ENCODE data around the gene CEACAM5.

Gene CEACAM5

DNA sequence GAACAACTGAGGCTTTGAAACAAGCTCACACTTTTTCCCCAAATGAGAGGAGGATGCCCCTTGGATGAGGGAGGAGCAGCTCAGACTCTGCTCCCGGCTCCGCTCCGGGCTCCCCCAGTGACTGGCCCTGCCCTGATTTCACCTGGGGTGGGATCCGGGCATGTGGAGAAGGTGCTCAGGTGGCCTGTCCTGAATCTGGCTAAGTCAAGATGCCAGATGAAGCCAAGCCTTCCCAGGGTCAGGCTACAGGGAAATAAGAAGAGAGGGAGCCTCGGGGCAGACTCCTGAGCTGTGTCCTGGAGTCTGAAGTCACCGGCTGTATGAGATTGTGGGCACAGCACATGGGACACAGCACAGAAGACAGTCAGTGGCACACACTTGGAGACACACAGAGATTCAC is 10.3 kb downstream of the CEACAM5 start:
- no peaks in the 10 kb centered on the region for H3K4me1 ChIP-seq (ENCODE audit: control insufficient read depth, insufficient read depth, low read length)
- no peak overlapping the region for H3K9ac ChIP-seq (ENCODE audit: low read depth, low read length)
- no peaks in the 10 kb centered on the region for H3K9me3 ChIP-seq (ENCODE audit: control insufficient read depth, insufficient read depth, low read length)
- no peaks in the 10 kb centered on the region for H3K27me3 ChIP-seq (ENCODE audit: control insufficient read depth, insufficient read depth, low read length)
- no peak overlapping the region for H3K4me3 ChIP-seq (ENCODE audit: low read depth, low read length)
- H3K36me3 ChIP-seq (ENCODE audit: control insufficient read depth, insufficient read depth, low read length), result no peaks in the 10 kb centered on the region

DNA sequence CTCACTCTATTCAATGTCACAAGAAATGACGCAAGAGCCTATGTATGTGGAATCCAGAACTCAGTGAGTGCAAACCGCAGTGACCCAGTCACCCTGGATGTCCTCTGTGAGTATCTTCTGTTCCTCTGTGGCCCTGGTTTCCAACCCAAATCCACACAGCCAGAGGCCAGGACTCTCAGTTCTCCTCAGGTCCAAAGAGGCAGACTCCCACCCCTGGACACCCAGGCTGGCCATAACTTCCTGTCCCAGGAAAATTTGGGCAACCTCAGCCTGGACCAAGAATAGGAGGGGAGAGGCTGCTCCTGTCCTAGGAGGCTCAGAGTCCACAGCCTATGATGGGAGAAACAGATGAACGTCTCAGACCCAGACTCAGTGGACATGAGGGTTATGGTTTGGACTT is 11.7 kb downstream of the CEACAM5 start:
- Histone ChIP-seq H3K9me3 (ENCODE audit: control insufficient read depth, insufficient read depth, low read length) (no peaks in the 10 kb centered on the region), H3K4me3 (ENCODE audit: low read depth, low read length) (no peak overlapping the region), H3K9ac (ENCODE audit: low read depth, low read length) (no peak overlapping the region), H3K27me3 (ENCODE audit: control insufficient read depth, insufficient read depth, low read length) (no peaks in the 10 kb centered on the region), H3K4me1 (ENCODE audit: control insufficient read depth, insufficient read depth, low read length) (no peaks in the 10 kb centered on the region), H3K36me3 (ENCODE audit: control insufficient read depth, insufficient read depth, low read length) (no peaks in the 10 kb centered on the region)

DNA sequence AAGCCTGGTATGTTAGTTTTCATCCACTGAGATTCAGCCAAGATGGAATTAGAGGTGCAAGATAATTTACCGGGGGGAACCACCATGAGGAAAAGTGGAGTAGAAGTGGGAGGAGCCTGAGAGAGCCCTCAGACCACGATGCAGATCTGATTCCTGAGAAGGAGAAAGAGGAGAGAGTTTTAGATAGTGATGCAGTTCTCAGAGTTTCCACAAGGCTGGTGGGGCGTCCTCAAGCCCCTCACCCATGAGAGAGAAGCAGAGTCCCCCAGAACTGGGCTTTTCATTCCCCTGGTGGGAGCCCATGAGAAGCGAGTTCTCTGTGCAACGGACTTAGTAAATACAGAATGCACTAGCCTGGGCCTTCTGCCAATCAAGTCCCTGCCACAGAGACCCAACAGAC is 18.1 kb downstream of the CEACAM5 start:
- Histone ChIP-seq H3K4me1 (ENCODE audit: control insufficient read depth, insufficient read depth, low read length) (no peaks in the 10 kb centered on the region), H3K9ac (ENCODE audit: low read depth, low read length) (no peak overlapping the region), H3K4me3 (ENCODE audit: low read depth, low read length) (no peak overlapping the region), H3K27me3 (ENCODE audit: control insufficient read depth, insufficient read depth, low read length) (no peaks in the 10 kb centered on the region), H3K36me3 (ENCODE audit: control insufficient read depth, insufficient read depth, low read length) (no peaks in the 10 kb centered on the region), H3K9me3 (ENCODE audit: control insufficient read depth, insufficient read depth, low read length) (no peaks in the 10 kb centered on the region)

DNA sequence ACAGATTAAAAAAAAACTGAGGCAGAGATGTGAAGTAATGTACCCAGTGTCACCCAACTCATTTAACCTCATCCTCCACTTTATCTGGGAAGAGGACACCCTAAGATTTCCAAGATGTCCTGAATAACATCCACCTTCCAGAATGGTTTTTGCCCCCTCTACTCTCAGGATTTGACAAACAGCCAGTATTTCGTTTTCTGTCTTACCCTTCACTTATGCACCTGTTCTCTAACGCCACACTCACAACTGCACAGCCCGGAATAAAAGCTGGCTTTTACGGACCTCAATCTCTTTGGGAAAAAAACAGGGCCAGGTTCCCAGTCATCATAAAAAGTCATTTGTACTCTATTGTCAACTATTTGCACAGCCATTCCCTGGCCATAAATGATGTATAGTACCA is 25.7 kb downstream of the CEACAM5 start:
- no peaks in the 10 kb centered on the region for H3K4me1 ChIP-seq (ENCODE audit: control insufficient read depth, insufficient read depth, low read length)
- H3K4me3 ChIP-seq (ENCODE audit: low read depth, low read length), result no peak overlapping the region
- H3K9ac ChIP-seq (ENCODE audit: low read depth, low read length), result no peak overlapping the region
- no peaks in the 10 kb centered on the region for H3K36me3 ChIP-seq (ENCODE audit: control insufficient read depth, insufficient read depth, low read length)
- no peaks in the 10 kb centered on the region for H3K27me3 ChIP-seq (ENCODE audit: control insufficient read depth, insufficient read depth, low read length)
- H3K9me3 ChIP-seq (ENCODE audit: control insufficient read depth, insufficient read depth, low read length), result no peaks in the 10 kb centered on the region

DNA sequence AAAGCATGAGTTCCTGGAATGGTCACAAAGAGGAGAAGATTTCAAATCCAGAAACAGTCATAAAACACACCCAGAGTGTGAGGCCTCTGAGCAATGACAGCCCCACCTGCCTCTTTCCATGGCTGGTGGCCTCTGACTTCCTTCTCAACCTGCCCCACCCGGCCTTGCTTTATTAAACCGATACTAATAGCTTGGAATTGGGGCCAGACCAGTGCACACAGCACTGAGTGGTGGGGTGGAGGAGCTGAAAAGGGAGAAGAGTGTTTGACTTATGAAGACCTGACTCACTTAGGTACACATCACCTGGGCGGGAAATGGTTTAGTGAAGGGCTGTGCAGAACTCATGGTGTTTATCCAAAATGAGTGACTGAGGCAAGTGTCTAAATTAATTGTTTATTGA is 26.2 kb downstream of the CEACAM5 start:
- no peaks in the 10 kb centered on the region for H3K27me3 ChIP-seq (ENCODE audit: control insufficient read depth, insufficient read depth, low read length)
- no peaks in the 10 kb centered on the region for H3K4me1 ChIP-seq (ENCODE audit: control insufficient read depth, insufficient read depth, low read length)
- H3K36me3 ChIP-seq (ENCODE audit: control insufficient read depth, insufficient read depth, low read length), result no peaks in the 10 kb centered on the region
- H3K9ac ChIP-seq (ENCODE audit: low read depth, low read length), result no peak overlapping the region
- no peaks in the 10 kb centered on the region for H3K9me3 ChIP-seq (ENCODE audit: control insufficient read depth, insufficient read depth, low read length)
- no peak overlapping the region for H3K4me3 ChIP-seq (ENCODE audit: low read depth, low read length)

DNA sequence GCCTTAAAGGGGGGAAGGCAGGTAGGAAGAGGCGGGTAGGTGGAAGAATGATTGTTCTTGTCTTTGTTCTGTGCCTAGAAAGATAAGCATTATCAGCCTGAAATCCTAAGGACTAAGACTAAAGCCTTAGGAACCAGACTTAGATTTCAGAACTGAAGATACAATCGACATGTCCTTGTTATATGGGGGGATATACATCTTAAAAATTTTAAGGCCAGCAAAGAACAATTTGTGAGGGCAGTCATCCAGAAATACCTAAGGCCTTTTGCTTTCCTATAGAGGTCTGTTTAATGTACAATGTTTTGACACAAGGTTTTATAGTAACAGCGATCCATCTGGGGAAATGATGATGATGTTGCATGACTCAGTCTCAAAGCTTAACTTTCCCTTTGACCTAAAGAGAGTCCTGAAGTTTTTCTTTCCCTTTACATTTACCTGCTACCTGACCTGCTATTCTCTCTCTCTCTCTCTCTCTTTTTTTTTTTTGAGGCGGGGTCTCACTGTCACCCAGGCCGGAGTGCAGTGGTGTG is 26.7 kb downstream of the CEACAM5 start:
- H3K9me3 ChIP-seq (ENCODE audit: control insufficient read depth, insufficient read depth, low read length), result no peaks in the 10 kb centered on the region
- H3K27me3 ChIP-seq (ENCODE audit: control insufficient read depth, insufficient read depth, low read length), result no peaks in the 10 kb centered on the region
- no peak overlapping the region for H3K4me3 ChIP-seq (ENCODE audit: low read depth, low read length)
- no peak overlapping the region for H3K9ac ChIP-seq (ENCODE audit: low read depth, low read length)
- H3K36me3 ChIP-seq (ENCODE audit: control insufficient read depth, insufficient read depth, low read length), result no peaks in the 10 kb centered on the region
- H3K4me1 ChIP-seq (ENCODE audit: control insufficient read depth, insufficient read depth, low read length), result no peaks in the 10 kb centered on the region

DNA sequence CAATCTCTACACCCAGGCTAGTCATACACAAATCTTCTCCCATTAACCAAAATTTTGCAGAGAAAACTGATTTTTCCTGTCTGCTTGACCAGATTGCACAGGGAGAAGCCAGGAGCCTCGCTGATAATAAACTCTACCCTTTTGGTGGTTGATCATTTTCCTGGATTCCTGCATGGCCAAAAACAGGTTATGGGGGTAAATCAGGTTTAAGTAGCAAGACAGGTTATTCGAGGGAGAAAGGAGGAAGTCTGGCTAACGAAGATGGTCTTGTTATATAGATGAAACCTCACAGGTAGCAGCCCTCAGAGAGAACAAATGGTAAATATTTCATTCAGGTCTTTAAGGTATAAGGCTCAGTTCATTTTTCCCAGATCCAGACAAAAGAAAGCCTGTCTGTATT is 30.9 kb downstream of the CEACAM5 start:
- Histone ChIP-seq H3K4me3 (ENCODE audit: low read depth, low read length) (no peak overlapping the region), H3K9me3 (ENCODE audit: control insufficient read depth, insufficient read depth, low read length) (no peaks in the 10 kb centered on the region), H3K36me3 (ENCODE audit: control insufficient read depth, insufficient read depth, low read length) (no peaks in the 10 kb centered on the region), H3K4me1 (ENCODE audit: control insufficient read depth, insufficient read depth, low read length) (no peaks in the 10 kb centered on the region), H3K9ac (ENCODE audit: low read depth, low read length) (no peak overlapping the region), H3K27me3 (ENCODE audit: control insufficient read depth, insufficient read depth, low read length) (no peaks in the 10 kb centered on the region)

DNA sequence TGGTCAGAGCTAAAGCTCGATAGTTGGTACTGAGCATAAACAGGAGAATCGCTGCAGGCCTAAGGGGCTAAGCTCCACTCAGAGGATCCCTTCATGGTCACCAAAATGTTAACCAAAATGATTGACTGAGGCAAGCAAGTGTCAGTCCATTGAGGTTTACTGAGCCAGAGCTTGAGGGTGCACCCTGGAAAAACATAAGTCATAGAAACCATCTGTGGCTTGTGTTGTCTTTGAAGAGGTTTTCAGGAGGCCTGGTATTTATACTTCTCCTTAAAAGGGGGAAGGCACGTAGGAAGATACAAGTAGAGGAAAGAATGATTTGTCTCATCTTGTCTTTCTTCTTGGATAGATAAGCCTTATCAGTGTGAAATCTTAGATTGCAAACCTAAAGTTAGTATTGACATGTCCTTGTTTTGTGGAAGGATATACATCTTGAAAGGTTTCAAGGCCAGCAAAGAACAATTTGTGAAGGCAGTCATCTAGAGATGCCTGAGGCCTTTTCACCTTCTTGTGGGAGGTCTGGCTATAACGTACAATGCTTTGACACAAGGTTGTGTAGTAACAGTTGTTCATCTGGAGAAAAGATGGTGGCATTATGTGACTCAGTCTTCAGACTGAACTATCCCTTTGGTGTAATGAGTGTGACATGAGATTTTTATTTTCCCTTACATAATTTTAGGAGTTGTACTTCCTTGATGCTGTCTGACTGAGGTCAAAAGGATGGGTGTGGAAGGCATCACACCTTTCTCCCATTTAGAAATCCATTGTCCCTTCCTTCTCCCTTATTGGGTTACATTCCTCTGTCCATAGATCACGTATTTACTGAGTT is 32.2 kb downstream of the CEACAM5 start:
- no peaks in the 10 kb centered on the region for H3K4me1 ChIP-seq (ENCODE audit: control insufficient read depth, insufficient read depth, low read length)
- H3K36me3 ChIP-seq (ENCODE audit: control insufficient read depth, insufficient read depth, low read length), result no peaks in the 10 kb centered on the region
- H3K4me3 ChIP-seq (ENCODE audit: low read depth, low read length), result no peak overlapping the region
- no peak overlapping the region for H3K9ac ChIP-seq (ENCODE audit: low read depth, low read length)
- peaks cover 2% of the 10 kb centered on the region for H3K27me3 ChIP-seq (ENCODE audit: control insufficient read depth, insufficient read depth, low read length)
- no peaks in the 10 kb centered on the region for H3K9me3 ChIP-seq (ENCODE audit: control insufficient read depth, insufficient read depth, low read length)

DNA sequence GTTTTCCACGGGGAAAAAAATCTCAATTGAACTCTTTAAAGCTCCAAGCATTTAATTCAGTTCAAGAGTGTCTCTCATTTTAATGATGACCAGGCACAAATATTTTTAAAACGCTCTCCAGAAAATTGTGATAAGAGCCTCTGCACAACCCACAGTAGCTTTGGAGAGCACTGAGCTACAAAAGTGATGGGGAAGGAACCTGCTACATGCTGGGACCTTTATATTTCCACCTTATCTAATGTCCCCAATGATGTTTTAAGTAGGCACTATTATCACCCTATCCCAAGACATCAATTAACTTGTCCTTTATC is 32.8 kb downstream of the CEACAM5 start:
- Histone ChIP-seq H3K9me3 (ENCODE audit: control insufficient read depth, insufficient read depth, low read length) (no peaks in the 10 kb centered on the region), H3K4me3 (ENCODE audit: low read depth, low read length) (no peak overlapping the region), H3K9ac (ENCODE audit: low read depth, low read length) (no peak overlapping the region), H3K36me3 (ENCODE audit: control insufficient read depth, insufficient read depth, low read length) (no peaks in the 10 kb centered on the region), H3K27me3 (ENCODE audit: control insufficient read depth, insufficient read depth, low read length) (peaks cover 8% of the 10 kb centered on the region), H3K4me1 (ENCODE audit: control insufficient read depth, insufficient read depth, low read length) (no peaks in the 10 kb centered on the region)

DNA sequence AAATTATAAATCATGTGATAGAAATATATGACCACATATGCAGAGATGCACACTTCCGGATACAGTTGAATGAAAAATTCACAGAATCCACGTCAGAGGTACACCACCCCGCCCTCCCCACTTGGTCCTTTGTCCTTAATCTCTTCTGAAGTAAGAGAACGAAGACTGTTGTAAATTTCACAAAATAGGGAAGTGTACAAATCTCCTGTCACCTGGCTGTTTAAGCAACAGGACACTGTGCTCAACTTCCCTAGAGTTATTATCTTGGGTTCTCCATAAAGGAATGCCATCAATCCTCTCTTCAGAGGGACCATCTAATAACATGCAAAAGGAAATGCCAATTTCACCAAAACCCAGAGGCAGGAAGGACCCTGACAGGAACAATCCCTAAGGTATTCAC is 36.4 kb downstream of the CEACAM5 start:
- Histone ChIP-seq H3K9ac (ENCODE audit: low read depth, low read length) (no peak overlapping the region), H3K4me1 (ENCODE audit: control insufficient read depth, insufficient read depth, low read length) (no peaks in the 10 kb centered on the region), H3K36me3 (ENCODE audit: control insufficient read depth, insufficient read depth, low read length) (no peaks in the 10 kb centered on the region), H3K9me3 (ENCODE audit: control insufficient read depth, insufficient read depth, low read length) (no peaks in the 10 kb centered on the region), H3K4me3 (ENCODE audit: low read depth, low read length) (no peak overlapping the region), H3K27me3 (ENCODE audit: control insufficient read depth, insufficient read depth, low read length) (peaks cover 21% of the 10 kb centered on the region)

DNA sequence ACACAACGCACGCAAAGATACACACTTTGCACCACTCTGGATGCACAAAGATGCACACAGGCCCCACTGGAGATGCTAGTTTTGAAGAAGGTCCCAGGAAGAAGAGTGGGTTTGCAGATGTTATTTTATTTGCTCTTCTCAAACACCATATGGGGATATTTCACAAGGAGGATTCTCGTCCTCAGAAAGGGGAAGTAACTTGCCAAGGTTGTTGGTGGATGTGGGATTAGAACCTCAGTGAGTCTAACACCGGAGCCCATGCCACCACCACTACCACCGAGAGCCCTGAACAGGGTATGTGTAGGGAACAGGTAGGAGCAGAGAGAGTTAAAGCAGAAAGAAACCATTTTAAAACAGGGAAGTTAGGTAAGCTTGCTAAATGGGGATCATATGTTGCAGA is 37.3 kb downstream of the CEACAM5 start:
- no peaks in the 10 kb centered on the region for H3K36me3 ChIP-seq (ENCODE audit: control insufficient read depth, insufficient read depth, low read length)
- H3K27me3 ChIP-seq (ENCODE audit: control insufficient read depth, insufficient read depth, low read length), result peaks cover 21% of the 10 kb centered on the region
- no peak overlapping the region for H3K9ac ChIP-seq (ENCODE audit: low read depth, low read length)
- no peak overlapping the region for H3K4me3 ChIP-seq (ENCODE audit: low read depth, low read length)
- no peaks in the 10 kb centered on the region for H3K9me3 ChIP-seq (ENCODE audit: control insufficient read depth, insufficient read depth, low read length)
- H3K4me1 ChIP-seq (ENCODE audit: control insufficient read depth, insufficient read depth, low read length), result no peaks in the 10 kb centered on the region

DNA sequence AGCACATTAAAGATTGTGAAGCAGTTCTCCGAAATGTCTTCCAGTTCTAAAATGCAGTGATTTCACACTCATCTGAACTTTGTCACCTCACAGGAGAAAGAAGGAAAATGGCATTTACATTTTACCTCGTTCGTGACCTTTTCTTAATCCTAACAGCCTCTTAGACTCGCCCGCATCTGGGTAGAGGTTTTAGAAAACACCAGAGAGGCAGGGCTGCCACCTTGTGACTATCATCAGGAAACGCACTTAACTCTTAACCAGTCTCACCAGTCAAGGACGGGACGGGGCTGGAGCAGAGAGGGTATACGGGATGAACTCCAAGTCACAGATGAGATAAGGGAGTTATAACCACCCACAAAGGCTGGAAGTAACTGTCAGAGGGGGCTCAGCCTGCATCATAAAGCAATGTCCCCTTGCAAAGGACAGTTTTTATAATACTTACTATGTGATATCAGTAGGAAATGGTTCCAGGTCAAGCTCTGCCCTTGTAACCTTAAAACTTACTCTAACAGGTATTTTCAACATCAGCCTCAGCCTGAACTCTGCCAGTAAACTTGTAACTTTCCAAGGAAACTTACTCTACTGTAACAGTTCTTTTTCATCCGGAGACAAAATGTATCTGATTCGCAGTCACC is 38.3 kb downstream of the CEACAM5 start:
- Histone ChIP-seq H3K4me3 (ENCODE audit: low read depth, low read length) (no peak overlapping the region), H3K36me3 (ENCODE audit: control insufficient read depth, insufficient read depth, low read length) (no peaks in the 10 kb centered on the region), H3K9me3 (ENCODE audit: control insufficient read depth, insufficient read depth, low read length) (no peaks in the 10 kb centered on the region), H3K4me1 (ENCODE audit: control insufficient read depth, insufficient read depth, low read length) (no peaks in the 10 kb centered on the region), H3K27me3 (ENCODE audit: control insufficient read depth, insufficient read depth, low read length) (peaks cover 21% of the 10 kb centered on the region), H3K9ac (ENCODE audit: low read depth, low read length) (no peak overlapping the region)
